ENCODE measurements around the gene CDKAL1.
"Not testable (repeated sequence)": the region's sequence is repeated elsewhere in the genome, so short reads cannot be mapped to it uniquely, and the experiment has no call there.

DNA sequence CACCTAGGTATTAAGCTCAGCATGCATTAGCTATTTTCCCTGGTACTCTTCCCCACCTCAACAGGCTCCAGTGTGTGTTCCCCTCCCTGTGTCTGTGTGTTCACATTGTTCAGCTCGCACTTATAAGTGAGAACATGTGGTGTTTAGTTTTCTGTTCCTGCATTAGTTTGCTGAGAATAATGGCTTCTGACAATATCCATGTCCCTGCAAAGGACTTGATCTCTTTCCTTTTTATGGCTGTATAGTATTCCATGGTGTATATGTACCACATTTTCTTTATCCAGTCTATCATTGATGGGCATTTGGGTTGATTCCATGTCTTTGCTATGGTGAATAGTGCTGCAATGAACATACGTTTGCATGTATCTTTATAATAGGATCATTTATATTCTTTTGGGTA is 521.2 kb downstream of the CDKAL1 start:
- not testable (repeated sequence) for TF ChIP-seq RCOR1 (IDR thresholded peaks at IDR 0.05; ENCODE audit: low read depth, low read length); TP53 (CRISPR knock-in tag; IDR thresholded peaks at IDR 0.05); CBX2 (IDR thresholded peaks at IDR 0.05; ENCODE audit: borderline replicate concordance, low read depth)
- TF ChIP-seq, protein P1, sequence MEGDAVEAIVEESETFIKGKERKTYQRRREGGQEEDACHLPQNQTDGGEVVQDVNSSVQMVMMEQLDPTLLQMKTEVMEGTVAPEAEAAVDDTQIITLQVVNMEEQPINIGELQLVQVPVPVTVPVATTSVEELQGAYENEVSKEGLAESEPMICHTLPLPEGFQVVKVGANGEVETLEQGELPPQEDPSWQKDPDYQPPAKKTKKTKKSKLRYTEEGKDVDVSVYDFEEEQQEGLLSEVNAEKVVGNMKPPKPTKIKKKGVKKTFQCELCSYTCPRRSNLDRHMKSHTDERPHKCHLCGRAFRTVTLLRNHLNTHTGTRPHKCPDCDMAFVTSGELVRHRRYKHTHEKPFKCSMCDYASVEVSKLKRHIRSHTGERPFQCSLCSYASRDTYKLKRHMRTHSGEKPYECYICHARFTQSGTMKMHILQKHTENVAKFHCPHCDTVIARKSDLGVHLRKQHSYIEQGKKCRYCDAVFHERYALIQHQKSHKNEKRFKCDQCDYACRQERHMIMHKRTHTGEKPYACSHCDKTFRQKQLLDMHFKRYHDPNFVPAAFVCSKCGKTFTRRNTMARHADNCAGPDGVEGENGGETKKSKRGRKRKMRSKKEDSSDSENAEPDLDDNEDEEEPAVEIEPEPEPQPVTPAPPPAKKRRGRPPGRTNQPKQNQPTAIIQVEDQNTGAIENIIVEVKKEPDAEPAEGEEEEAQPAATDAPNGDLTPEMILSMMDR (IDR thresholded peaks at IDR 0.05) = not testable (repeated sequence)
